Activated naive CD4-positive, alpha-beta T cell treated with anti-CD3 and anti-CD28 coated beads for 36 hours (primary cell): ENCODE measurements around the gene EEF1G. TPM values are rescaled to one million over a fixed set of nuclear protein-coding genes. Genes with fewer than 3 reads are reported as not detected.

Source experiments
- CTCF ChIA-PET: fragments of 350-600 bp; sonication (Branson Sonifier 250); formaldehyde crosslinking; loops from one replicate; lab custom pipeline; 2021; ENCODE audit warnings: antibody characterized with exemption; lab: Charles Lee
- DNase-seq: peaks from one replicate; pipeline ENCODE4 v3.0.0-alpha.2; 2020
- H3K27ac Mint-ChIP-seq: one replicate; pipeline ENCODE4 v1.8.0; 2021; ENCODE audit warnings: mild to moderate bottlenecking, mixed read lengths
- H3K27me3 Mint-ChIP-seq: one replicate; pipeline ENCODE4 v1.8.0; 2021; ENCODE audit warnings: low read depth, mixed read lengths
- H3K36me3 Mint-ChIP-seq: one replicate; pipeline ENCODE4 v1.8.0; 2021; ENCODE audit warnings: low read depth, mixed read lengths
- H3K4me1 Mint-ChIP-seq: one replicate; pipeline ENCODE4 v1.8.0; 2021; ENCODE audit warnings: low read depth, mixed read lengths
- H3K4me3 Mint-ChIP-seq: one replicate; pipeline ENCODE4 v1.8.0; 2021; ENCODE audit warnings: mild to moderate bottlenecking, moderate library complexity, mixed read lengths
- H3K9me3 Mint-ChIP-seq: one replicate; pipeline ENCODE4 v1.8.0; 2021; ENCODE audit warnings: mixed read lengths
- intact Hi-C: fragments of 100-400 bp; cut with micrococcal nuclease; formaldehyde crosslinking; loops from one replicate; pipeline ENCODE4 v1.15.1; 2023
- microRNA-seq: library from miRNA; unstranded; fragments of <30 nt; microRNA quantifications from one replicate; pipeline ENCODE4 v1.2.0, GENCODE V29; 2022; ENCODE audit warnings: borderline microRNAs expressed, borderline replicate concordance
- total RNA-seq, 2 experiments: library from RNA; stranded (reverse); gene quantifications; one replicate each; pipeline ENCODE4 v1.2.3, GENCODE V29; 2021

EEF1G gene
- total RNA-seq, 2 experiments from 2014 or later, result 2,282 to 2,440 TPM

DNA sequence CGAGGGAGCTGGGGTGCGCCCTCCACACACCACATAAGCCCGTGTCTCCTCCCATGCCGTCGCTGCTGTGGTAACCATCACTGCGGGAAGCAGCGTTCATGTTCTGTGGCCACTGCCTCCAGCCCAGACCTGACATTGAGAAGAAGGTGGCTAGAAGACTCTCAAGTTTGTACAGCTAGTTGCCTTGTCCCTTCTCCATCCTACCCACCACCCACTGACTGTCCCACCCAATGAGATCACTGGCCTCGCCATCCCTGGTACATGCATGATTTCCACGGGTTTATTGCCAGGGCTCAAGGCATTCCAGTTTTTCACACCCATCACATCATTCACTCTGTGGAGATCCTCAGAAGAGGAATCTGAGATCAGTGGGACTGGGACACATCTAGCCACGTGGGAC lies 60.1 kb downstream of the EEF1G start:
- DNase-seq, result no peak
- intact Hi-C loops, result no loop called here
- peaks cover 3% of the 10 kb centered on the region for H3K36me3 Mint-ChIP-seq
- H3K27me3 Mint-ChIP-seq, result no peaks in the 10 kb centered on the region
- H3K27ac Mint-ChIP-seq, result no peak overlapping the region
- no peaks in the 10 kb centered on the region for H3K4me1 Mint-ChIP-seq
- H3K9me3 Mint-ChIP-seq, result no peaks in the 10 kb centered on the region
- CTCF ChIA-PET, result interaction anchor here (0.6 kb wide), 1 partner anchor 33 kb away, joined by 3 read pairs; the partner anchor contains the start of gene AHNAK
- H3K4me3 Mint-ChIP-seq, result no peak overlapping the region

DNA sequence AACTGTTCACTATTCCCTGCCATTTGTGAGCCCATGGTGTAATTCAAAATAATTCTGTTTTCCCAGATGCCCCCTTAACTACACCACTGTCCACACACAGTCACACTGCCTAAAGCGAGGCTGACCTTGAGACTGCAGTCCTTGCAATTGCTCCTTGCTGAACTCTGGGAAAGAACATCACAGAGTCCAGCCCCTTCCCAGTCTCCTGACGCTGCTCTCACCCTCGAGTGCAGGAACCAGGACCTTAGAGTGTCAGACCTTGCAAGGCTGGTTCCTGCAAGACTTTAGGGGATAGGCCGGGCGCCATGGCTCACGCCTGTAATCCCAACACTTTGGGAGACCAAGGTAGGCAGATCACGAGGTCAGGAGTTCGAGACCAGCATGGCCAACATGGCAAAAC lies 60.7 kb downstream of the EEF1G start:
- no peak for DNase-seq
- CTCF ChIA-PET, result no interaction called here
- no peaks in the 10 kb centered on the region for H3K27me3 Mint-ChIP-seq
- intact Hi-C loops, result no loop called here
- H3K4me3 Mint-ChIP-seq, result no peak overlapping the region
- H3K36me3 Mint-ChIP-seq, result no peaks in the 10 kb centered on the region
- H3K4me1 Mint-ChIP-seq, result no peaks in the 10 kb centered on the region
- H3K27ac Mint-ChIP-seq, result no peak overlapping the region
- H3K9me3 Mint-ChIP-seq, result no peaks in the 10 kb centered on the region

Small RNA genes within 50 kb of the gene (microRNA-seq; reads per million reads assigned to microRNA genes)
- gene MIR6747, result 2.2 reads per million

Other genes with a start within 250 kb of the EEF1G start
- gene ASRGL1, start 236.4 kb downstream of the EEF1G start, total RNA-seq, result 10 to 100 TPM in 1 of 2 experiments, 1 to 10 TPM in 1; 9.5 to 11.6 TPM
- not detected for gene SCGB1A1, start 154.9 kb downstream of the EEF1G start, total RNA-seq
- 1 to 10 TPM; 9.2 to 9.4 TPM for gene AHNAK, start 27.1 kb downstream of the EEF1G start, total RNA-seq
- 10 to 100 TPM; 38.2 to 42.0 TPM for gene TUT1, start 17.6 kb upstream of the EEF1G start, total RNA-seq
- gene MTA2, start 28.0 kb upstream of the EEF1G start, total RNA-seq, result 100 to 1,000 TPM; 191 to 197 TPM
- 10 to 100 TPM; 81.8 to 97.1 TPM for gene EML3, start 38.9 kb upstream of the EEF1G start, total RNA-seq
- 1 to 10 TPM in 1 of 2 experiments, under 1 TPM in 1; 0.52 to 1.0 TPM for gene ROM1, start 39.4 kb upstream of the EEF1G start, total RNA-seq
- gene B3GAT3, start 48.1 kb upstream of the EEF1G start, total RNA-seq, result 10 to 100 TPM; 43.1 to 45.7 TPM
- gene GANAB, start 72.7 kb upstream of the EEF1G start, total RNA-seq, result 100 to 1,000 TPM; 221 to 230 TPM
- gene INTS5, start 79.4 kb upstream of the EEF1G start, total RNA-seq, result 10 to 100 TPM; 12.5 to 12.8 TPM
- gene C11orf98, start 91.3 kb upstream of the EEF1G start, total RNA-seq, result 10 to 100 TPM; 73.5 to 76.5 TPM
- gene CSKMT, start 91.4 kb upstream of the EEF1G start, total RNA-seq, result 10 to 100 TPM; 35.2 to 44.0 TPM
- gene UQCC3, start 97.8 kb upstream of the EEF1G start, total RNA-seq, result 1 to 10 TPM; 6.0 to 6.4 TPM
- 1 to 10 TPM; 4.4 to 6.1 TPM for gene LBHD1, start 98.4 kb upstream of the EEF1G start, total RNA-seq
- 100 to 1,000 TPM; 121 to 124 TPM for gene UBXN1, start 105.2 kb upstream of the EEF1G start, total RNA-seq
- under 1 TPM in 1 of 2 experiments, not detected in 1; 0.10 TPM for gene LRRN4CL, start 115.6 kb upstream of the EEF1G start, total RNA-seq
- 10 to 100 TPM; 13.8 to 17.3 TPM for gene BSCL2, start 133.5 kb upstream of the EEF1G start, total RNA-seq
- not detected for gene GNG3, start 133.8 kb upstream of the EEF1G start, total RNA-seq
- 10 to 100 TPM; 58.6 to 61.5 TPM for gene HNRNPUL2, start 153.6 kb upstream of the EEF1G start, total RNA-seq
- 10 to 100 TPM; 46.6 to 49.5 TPM for gene TTC9C, start 154.6 kb upstream of the EEF1G start, total RNA-seq
- gene ZBTB3, start 180.3 kb upstream of the EEF1G start, total RNA-seq, result 10 to 100 TPM; 12.1 to 13.5 TPM
- 100 to 1,000 TPM; 131 to 135 TPM for gene POLR2G, start 187.7 kb upstream of the EEF1G start, total RNA-seq
- 10 to 100 TPM in 1 of 2 experiments, 1 to 10 TPM in 1; 8.9 to 10.5 TPM for gene TAF6L, start 197.5 kb upstream of the EEF1G start, total RNA-seq
- 10 to 100 TPM; 13.9 to 15.2 TPM for gene TMEM179B, start 213.5 kb upstream of the EEF1G start, total RNA-seq
- 1 to 10 TPM; 7.0 to 7.7 TPM for gene TMEM223, start 218.1 kb upstream of the EEF1G start, total RNA-seq
- 10 to 100 TPM; 44.6 to 46.0 TPM for gene NXF1, start 231.5 kb upstream of the EEF1G start, total RNA-seq